Breast epithelium (tissue), 3 donors: ENCODE data around the gene PDZD8.

Experiments used
- POLR2A ChIP-seq: fragments of 450-650 bp; IDR thresholded peaks from one replicate; pipeline ENCODE4 v1.6.1; 2016; ENCODE audit warnings: antibody characterized with exemption, mild to moderate bottlenecking, moderate library complexity
- POLR2AphosphoS5 ChIP-seq, 3 donors: sonication (generic); formaldehyde crosslinking; IDR thresholded peaks; one replicate each; pipeline ENCODE4 v1.6.1; 2017; ENCODE audit warnings: antibody characterized with exemption in 3 of 3
- TF ChIP-seq, protein P1 (sequence below), 3 donors: fragments of 450-650 bp; IDR thresholded peaks; one replicate each; pipeline ENCODE4 v1.5.1; 2016 to 2017; ENCODE audit warnings: antibody characterized with exemption in 3 of 3, mild to moderate bottlenecking in 3 of 3, moderate library complexity in 3 of 3

DNA sequence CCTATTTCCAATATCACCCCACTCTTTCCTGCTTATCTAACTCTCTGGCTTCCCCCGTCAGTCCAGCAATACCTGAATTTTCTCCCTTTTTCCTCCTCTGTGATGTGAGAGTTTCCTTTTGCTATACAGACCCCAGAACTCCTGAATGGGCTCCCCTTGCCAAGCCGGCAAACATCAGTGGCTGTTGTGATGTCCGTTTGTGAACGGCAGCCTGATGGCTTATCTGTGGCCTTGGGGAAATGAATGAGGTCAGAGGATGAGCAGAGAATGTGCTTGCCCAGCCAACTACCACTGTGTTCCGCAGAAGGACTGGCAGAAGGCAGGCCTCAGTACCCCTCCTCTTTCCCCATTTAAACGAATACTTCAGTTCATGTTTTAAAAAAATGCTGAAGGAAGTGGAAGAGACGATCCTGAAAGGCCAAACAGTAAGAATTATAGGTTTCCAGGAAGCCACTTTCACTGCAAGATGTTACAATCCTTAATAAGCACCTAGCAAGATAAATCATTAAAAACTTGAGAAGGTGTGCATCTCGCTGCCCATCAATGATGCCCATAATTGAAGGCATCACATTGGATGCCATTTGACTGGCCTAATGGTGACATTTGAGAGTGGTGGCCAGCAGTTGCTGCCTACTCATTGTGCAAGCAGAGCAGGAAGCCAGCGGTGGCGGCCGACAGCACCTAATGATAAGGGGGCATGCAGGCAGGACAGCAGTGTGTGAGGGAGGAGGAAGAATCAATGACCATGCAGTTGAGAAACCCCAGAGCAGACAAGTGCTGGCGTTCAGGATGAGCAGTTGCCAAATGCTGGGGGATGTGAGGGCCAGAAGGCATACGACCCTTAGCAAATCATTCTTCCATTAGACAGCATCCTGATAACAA lies 102.8 kb downstream of the PDZD8 start:
- TF ChIP-seq POLR2A = no peak
- TF ChIP-seq, protein P1, sequence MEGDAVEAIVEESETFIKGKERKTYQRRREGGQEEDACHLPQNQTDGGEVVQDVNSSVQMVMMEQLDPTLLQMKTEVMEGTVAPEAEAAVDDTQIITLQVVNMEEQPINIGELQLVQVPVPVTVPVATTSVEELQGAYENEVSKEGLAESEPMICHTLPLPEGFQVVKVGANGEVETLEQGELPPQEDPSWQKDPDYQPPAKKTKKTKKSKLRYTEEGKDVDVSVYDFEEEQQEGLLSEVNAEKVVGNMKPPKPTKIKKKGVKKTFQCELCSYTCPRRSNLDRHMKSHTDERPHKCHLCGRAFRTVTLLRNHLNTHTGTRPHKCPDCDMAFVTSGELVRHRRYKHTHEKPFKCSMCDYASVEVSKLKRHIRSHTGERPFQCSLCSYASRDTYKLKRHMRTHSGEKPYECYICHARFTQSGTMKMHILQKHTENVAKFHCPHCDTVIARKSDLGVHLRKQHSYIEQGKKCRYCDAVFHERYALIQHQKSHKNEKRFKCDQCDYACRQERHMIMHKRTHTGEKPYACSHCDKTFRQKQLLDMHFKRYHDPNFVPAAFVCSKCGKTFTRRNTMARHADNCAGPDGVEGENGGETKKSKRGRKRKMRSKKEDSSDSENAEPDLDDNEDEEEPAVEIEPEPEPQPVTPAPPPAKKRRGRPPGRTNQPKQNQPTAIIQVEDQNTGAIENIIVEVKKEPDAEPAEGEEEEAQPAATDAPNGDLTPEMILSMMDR (IDR thresholded peaks at IDR 0.05) = no peak
- no peak for TF ChIP-seq POLR2AphosphoS5 (IDR thresholded peaks at IDR 0.05)
